Skeletal muscle cell (primary cell): ENCODE results near the gene SPTBN1.

ENCODE experiments used
- DNase-seq: peaks from one replicate; pipeline ENCODE4 v3.0.0-alpha.2; 2010; ENCODE audit warnings: low read depth
- H3K4me3 ChIP-seq: 2 replicates; pipeline ENCODE4 v1.5.1; 2011; ENCODE audit warnings: low read depth, mild to moderate bottlenecking, control low read depth, low read length, moderate library complexity

SPTBN1 gene

DNA sequence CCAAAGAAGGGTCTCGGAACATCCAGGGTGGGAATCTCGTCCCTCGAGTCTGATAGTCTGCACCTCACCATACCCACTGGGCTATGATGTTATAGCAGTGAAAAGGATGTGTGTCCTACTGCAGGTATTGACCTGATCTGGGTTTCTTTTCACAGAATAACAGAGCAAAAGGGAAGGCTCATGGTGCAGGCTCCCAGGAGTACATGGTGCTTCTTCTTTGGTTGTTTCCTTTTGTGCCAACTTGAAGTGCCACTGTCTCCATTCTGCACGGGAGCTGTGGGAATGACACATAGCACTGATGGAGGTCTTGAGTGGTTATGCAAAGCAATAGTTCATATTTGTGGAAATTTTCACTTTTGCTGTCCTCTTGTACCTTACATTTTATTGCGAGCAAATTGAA, 195.2 kb downstream of the SPTBN1 start:
- no peak for DNase-seq
- no peak overlapping the region for H3K4me3 ChIP-seq

- no peak for DNase-seq
These were observed 196.4 kb downstream of the SPTBN1 start for GRCh38 chr2:54652540-54652939.

GRCh38 chr2:54653572-54654204, 197.6 kb downstream of the SPTBN1 start:
- DNase-seq = no peak
- no peak overlapping the region for H3K4me3 ChIP-seq

More at GRCh38 chr2:54652540-54652939, 196.4 kb downstream of the SPTBN1 start:
- no peak overlapping the region for H3K4me3 ChIP-seq

DNA sequence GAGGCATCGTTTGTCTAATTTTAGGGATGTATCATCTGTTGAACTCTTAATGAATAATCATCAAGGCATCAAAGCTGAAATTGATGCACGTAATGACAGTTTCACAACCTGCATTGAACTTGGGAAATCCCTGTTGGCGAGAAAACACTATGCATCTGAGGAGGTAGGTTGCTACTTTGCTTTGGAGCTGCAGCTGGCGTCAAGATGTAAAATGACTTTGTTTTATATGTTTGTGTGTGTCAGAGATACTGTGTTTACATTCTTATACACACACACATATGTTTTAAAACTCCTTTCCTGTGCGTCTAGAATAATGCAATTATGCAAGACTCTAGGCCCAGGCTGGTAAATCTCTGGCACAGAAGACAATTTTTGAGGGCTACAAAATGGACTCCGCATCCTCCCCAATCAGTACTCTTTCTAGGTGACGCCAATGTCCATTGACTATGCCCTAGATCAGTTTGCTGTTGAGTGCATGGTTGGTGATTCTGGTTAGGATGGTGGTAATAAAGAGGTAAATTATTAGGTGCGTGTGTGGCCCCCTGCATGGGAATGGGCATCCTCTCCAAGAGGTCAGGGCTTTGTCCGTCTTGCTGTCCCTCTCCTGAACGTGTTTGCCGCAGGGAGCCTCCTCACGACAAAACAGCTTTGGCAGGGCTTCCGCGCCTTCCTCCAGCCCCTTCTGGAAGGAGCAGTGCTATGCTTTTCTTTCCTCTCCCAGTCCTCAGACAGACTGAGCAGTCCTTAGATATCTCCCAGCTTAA, 199.1 kb downstream of the SPTBN1 start:
- no peak overlapping the region for H3K4me3 ChIP-seq
- no peak for DNase-seq

DNA sequence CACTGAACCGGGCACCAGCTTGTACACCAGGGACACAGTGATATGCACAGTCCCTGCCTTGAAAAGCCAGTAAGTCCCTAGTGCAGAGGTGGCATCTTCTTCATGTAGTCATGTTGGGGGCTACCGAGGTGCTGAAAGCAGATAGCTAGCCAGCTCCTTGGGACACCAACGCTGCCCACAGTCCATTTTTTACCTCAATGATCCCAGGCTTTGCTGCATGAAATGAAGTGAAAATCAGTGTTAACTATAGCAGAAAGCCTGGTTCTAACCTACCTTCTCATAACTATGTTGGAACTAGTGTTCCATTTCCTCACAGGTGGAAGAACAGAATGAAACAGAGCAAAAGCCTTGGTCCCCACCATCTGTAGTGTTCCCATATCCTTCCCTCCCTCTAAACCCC, 200.7 kb downstream of the SPTBN1 start:
- H3K4me3 ChIP-seq = no peak overlapping the region
- no peak for DNase-seq

- no peak overlapping the region for H3K4me3 ChIP-seq
- no peak for DNase-seq
These were observed 201.5 kb downstream of the SPTBN1 start for GRCh38 chr2:54657664-54658083.

DNA sequence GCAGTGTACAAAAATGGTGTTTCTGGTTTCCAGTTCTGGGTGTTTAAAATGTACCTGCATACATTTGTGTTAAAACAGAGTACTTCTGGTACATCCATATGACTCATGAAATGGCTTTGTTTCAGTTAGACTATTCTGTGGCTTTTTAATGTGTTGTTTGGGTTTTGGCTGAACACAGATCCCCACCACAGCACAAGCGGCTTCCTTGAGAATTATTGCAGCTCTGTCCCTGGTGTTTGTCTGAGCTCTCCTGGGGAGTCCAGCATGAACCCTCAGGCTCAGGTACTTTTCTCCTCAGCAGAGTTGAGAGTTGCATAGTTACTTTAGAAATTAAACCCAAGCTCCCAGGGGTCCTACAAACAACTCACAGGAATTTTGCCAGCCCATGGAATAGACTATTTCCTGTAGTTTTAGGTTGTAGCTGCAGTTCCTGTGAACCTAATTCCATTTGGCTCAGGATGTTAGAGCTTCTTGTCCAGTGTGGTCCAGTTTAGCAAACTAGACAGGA, 202.5 kb downstream of the SPTBN1 start:
- DNase-seq = peak; percentile 76
- no peak overlapping the region for H3K4me3 ChIP-seq

DNA sequence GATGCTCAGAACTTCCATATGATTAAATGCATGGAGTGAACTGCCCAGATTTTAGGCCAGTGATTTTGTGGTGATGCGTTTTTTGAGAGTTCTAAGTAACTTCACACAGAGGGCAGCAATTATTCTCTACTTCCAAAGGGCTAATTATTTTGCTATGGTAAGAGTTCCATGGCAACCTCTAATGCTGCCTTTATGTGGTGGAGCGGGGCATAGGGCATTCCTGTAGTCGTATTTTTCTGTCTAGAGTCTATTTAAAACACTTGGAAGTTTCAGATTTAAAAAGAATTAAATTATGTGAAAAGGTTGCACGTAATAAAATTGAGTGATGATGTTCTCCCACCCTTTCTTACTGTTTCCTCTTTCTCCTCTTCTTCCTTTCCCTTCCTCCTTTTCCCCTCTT, 203.4 kb downstream of the SPTBN1 start:
- DNase-seq = no peak
- no peak overlapping the region for H3K4me3 ChIP-seq

DNA sequence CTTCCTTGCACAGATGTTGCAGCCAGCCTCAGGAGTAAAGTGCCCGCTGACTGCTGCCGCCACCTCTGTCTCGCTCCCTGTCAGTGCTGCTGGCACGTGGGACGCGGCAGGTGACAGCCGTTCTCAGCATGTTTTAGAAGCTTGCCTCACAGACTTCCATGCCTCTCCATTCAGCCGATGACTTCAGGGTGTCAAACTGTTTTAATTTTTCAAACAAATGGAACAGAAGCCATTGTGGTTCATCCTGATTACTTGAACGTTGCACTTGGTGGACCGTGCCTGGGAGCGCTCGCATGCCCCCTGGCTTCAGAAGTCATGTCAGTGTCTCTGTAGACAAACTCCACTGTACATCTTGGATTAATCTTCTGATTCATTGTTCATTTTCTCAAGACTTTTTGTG, 204.6 kb downstream of the SPTBN1 start:
- H3K4me3 ChIP-seq = no peak overlapping the region
- no peak for DNase-seq

- no peak for DNase-seq
- no peak overlapping the region for H3K4me3 ChIP-seq
These were observed 207.4 kb downstream of the SPTBN1 start for GRCh38 chr2:54663424-54664030.

DNA sequence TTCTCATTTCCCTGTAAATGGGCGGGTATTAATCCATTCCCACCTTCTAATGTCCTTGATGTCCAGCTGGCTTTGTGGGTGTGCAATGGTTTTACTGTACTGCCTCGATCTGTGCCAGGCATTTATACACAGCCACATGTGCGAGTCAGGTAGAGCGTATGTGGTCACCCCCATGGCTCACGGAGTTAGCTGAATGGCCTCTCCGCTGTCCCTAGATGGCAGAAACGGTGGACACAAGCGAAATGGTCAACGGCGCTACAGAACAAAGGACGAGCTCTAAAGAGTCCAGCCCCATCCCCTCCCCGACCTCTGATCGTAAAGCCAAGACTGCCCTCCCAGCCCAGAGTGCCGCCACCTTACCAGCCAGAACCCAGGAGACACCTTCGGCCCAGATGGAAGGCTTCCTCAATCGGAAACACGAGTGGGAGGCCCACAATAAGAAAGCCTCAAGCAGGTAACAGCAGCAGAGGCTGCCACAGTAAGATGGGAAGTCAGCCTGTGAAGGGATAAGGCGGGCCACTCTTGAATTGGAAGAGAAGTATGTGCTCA, 208.2 kb downstream of the SPTBN1 start:
- H3K4me3 ChIP-seq = no peak overlapping the region
- no peak for DNase-seq

- DNase-seq = no peak
These were observed 209.3 kb downstream of the SPTBN1 start for GRCh38 chr2:54665436-54665856.

GRCh38 chr2:54666131-54666633, 210.1 kb downstream of the SPTBN1 start:
- H3K4me3 ChIP-seq = no peak overlapping the region
- peak; percentile 70 for DNase-seq

More at GRCh38 chr2:54665436-54665856, 209.3 kb downstream of the SPTBN1 start:
- H3K4me3 ChIP-seq = no peak overlapping the region

DNA sequence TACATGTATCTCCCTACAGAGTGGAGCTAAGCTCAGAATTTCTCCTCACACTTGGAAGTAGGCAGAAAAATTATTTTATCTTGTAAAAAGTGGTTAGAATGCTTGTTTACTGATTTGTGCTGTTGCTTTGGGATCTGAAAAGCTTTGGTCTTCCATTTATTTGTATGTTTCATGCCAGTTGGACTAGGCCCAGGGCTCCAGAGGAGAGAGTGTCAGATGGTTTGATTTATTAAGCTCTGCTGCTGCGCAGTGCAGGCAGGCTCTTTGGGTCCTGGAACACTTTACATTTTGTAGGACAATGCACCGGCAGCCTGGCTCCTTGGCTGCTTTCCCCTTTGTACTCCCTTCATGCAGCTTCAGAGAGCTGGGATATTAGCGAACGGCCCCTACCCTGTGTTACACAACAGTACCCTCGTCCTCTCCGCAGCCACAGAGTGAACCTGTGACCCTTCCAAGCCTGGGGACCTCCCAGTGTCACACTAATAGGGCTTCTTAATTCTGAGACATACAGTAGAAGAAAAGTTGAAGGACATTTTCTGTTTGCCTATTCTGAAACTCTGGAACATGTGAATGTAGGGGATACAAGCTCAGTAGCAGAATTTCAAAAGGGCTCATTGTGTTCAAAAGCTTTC, 210.6 kb downstream of the SPTBN1 start:
- no peak for DNase-seq
- no peak overlapping the region for H3K4me3 ChIP-seq

- no peak for DNase-seq
These were observed 211.1 kb downstream of the SPTBN1 start for GRCh38 chr2:54667266-54667639.

GRCh38 chr2:54667726-54668650, 211.9 kb downstream of the SPTBN1 start:
- no peak for DNase-seq
- H3K4me3 ChIP-seq = no peak overlapping the region

More at GRCh38 chr2:54667266-54667639, 211.1 kb downstream of the SPTBN1 start:
- no peak overlapping the region for H3K4me3 ChIP-seq

DNA sequence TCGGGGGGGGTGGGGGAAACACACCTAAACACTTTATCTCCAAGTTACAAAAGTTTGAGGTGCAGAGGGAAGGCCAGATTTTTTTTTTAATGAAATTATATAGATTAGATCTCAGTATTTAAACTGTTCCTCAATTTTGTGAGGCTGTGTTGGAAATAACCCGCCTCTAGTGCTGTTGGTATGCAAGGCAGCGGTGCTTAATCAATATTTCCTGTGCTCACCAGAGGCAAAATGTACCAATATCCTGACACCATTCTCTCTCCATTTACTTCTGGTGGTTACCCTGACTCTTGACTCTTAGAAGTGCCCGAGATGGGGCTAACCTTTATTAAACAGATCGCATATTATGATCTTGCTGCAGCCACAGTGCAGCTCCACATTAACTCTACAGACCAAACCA, 212.6 kb downstream of the SPTBN1 start:
- DNase-seq = no peak
- H3K4me3 ChIP-seq = no peak overlapping the region

GRCh38 chr2:54669677-54670484, 213.8 kb downstream of the SPTBN1 start:
- DNase-seq = peak; percentile 65
- no peak overlapping the region for H3K4me3 ChIP-seq
